ENCODE results near the gene NME5. TPM values are rescaled to one million over a fixed set of nuclear protein-coding genes. Genes with fewer than 3 reads are reported as not detected.

NME5 gene
- total and polyA plus RNA-seq, 2 of the 4 experiments (the other 2 are of a cell fraction): 0.17 to 0.18 TPM

- TF ChIP-seq USF2 (IDR thresholded peaks at IDR 0.05; ENCODE audit: low read depth, low read length): no peak
- TF ChIP-seq POLR2A (IDR thresholded peaks at IDR 0.05; ENCODE audit: low read depth, low read length): no peak
- TF ChIP-seq RAD21 (IDR thresholded peaks at IDR 0.05; ENCODE audit: low read length): no peak
- TF ChIP-seq RFX5 (IDR thresholded peaks at IDR 0.05; ENCODE audit: low read depth, low read length): no peak
These were observed 46.8 kb upstream of the NME5 start (continued) for GRCh38 chr5:138186002-138186447.

GRCh38 chr5:138182808-138183207, 43.6 kb upstream of the NME5 start:
- Histone ChIP-seq H3K14ac (replicated peaks; ENCODE audit: low read depth, low read length) (no peak overlapping the region), H3K23ac (ENCODE audit: low read depth, low read length) (no peak overlapping the region), H3K4me3 (ENCODE audit: insufficient read depth, low read depth, low read length) (no peak overlapping the region), H3K27ac (ENCODE audit: insufficient read depth, low read length) (no peak overlapping the region), H3K9me1 (ENCODE audit: insufficient read depth, low read length) (no peaks in the 10 kb centered on the region), H4K91ac (ENCODE audit: insufficient read depth, low read depth, low read length) (no peak overlapping the region), H3K56ac (ENCODE audit: extremely low read depth, insufficient read depth, low read length) (no peak overlapping the region), H2AK5ac (ENCODE audit: low read depth, low read length) (no peak overlapping the region), H2AFZ (replicated peaks; ENCODE audit: low read length, poor library complexity) (no peak overlapping the region), H2BK15ac (ENCODE audit: low read depth, low read length) (no peak overlapping the region), H3K9ac (ENCODE audit: low read depth, low read length) (no peak overlapping the region), H3K4me1 (ENCODE audit: control insufficient read depth, insufficient read depth, low read length) (no peaks in the 10 kb centered on the region), H2BK120ac (ENCODE audit: low read depth, low read length) (no peak overlapping the region), H4K20me1 (ENCODE audit: insufficient read depth, low read length) (no peaks in the 10 kb centered on the region), H3K18ac (ENCODE audit: low read depth, low read length) (no peak overlapping the region), H3K36me3 (ENCODE audit: control insufficient read depth, insufficient read depth, low read length) (peaks cover 29% of the 10 kb centered on the region), H3K27me3 (ENCODE audit: control insufficient read depth, insufficient read depth, low read length) (no peaks in the 10 kb centered on the region), H3K4ac (ENCODE audit: low read depth, low read length) (no peak overlapping the region), H3K79me1 (ENCODE audit: low read depth in 1 of 2, low read length in 2 of 2) (peaks cover 20 to 29% of the 10 kb centered on the region in 2 experiments), H2AK9ac (replicated peaks; ENCODE audit: low read depth, low read length, poor library complexity) (no peak overlapping the region), H4K5ac (ENCODE audit: low read depth, low read length) (no peak overlapping the region), H2BK5ac (ENCODE audit: low read depth, low read length, poor library complexity, severe bottlenecking) (no peak overlapping the region), H4K8ac (ENCODE audit: low read depth in 2 of 2, low read length in 2 of 2) (no peak overlapping the region), H3K4me2 (ENCODE audit: low read depth, low read length) (no peak overlapping the region), H2BK20ac (ENCODE audit: low read depth, low read length) (no peak overlapping the region), H3K9me3 (ENCODE audit: control insufficient read depth, insufficient read depth, low read length) (no peaks in the 10 kb centered on the region)
- in situ Hi-C loops (cut with MboI; ENCODE audit: low sequenced_read_pairs) (loop anchor here (10.0 kb wide), 1 partner anchor 232 kb away; no protein-coding TSS in a partner anchor), intact Hi-C loops (cut with micrococcal nuclease) (no loop called here), dilution Hi-C loops (cut with HindIII; ENCODE audit: low sequenced_read_pairs, unreplicated experiment) (no loop called here)
- BruUV-seq (replicated peaks): no TSS peak
- TF ChIP-seq USF2 (IDR thresholded peaks at IDR 0.05; ENCODE audit: low read depth, low read length) (no peak), CHD1 (IDR thresholded peaks at IDR 0.05; ENCODE audit: low read depth, low read length) (no peak), NFE2L2 (IDR thresholded peaks at IDR 0.05; ENCODE audit: low read depth, low read length) (no peak), CTCF (conservative IDR thresholded peaks at IDR 0.05; ENCODE audit: low read depth, low read length) (no peak), FOS (IDR thresholded peaks at IDR 0.05; ENCODE audit: low read depth, low read length) (no peak), BHLHE40 (IDR thresholded peaks at IDR 0.05; ENCODE audit: low read depth, low read length) (no peak), MAFK (IDR thresholded peaks at IDR 0.05; ENCODE audit: low read depth, low read length) (no peak), RFX5 (IDR thresholded peaks at IDR 0.05; ENCODE audit: low read depth, low read length) (no peak)
- no peak for DNase-seq
- 97% methylated on average over 4 of the region's 6 CpGs; no CpG with 5 or more reads in 1 of the 2 experiments for WGBS, 2 experiments (ENCODE audit: extremely low coverage in 2 of 2, insufficient read length in 1 of 2)
- ChIA-PET POLR2A (ENCODE audit: unreplicated experiment) (no interaction called here), CTCF (no interaction called here)
- ATAC-seq (ENCODE audit: low read depth): no peak
